ENCODE data around the gene CUEDC1.

CUEDC1 gene

GRCh38 chr17:57914273-57915142 lies 40.7 kb downstream of the CUEDC1 start:
- no peak for DNase-seq

GRCh38 chr17:57913575-57914272 lies 41.5 kb downstream of the CUEDC1 start:
- DNase-seq = no peak

- no peak for DNase-seq
Observed at GRCh38 chr17:57911834-57912673, 43.2 kb downstream of the CUEDC1 start.

- no peak for DNase-seq
Observed at GRCh38 chr17:57910462-57911420, 44.5 kb downstream of the CUEDC1 start.

GRCh38 chr17:57909551-57909950 lies 45.7 kb downstream of the CUEDC1 start:
- no peak for DNase-seq

GRCh38 chr17:57908278-57908677 lies 46.9 kb downstream of the CUEDC1 start:
- no peak for DNase-seq

GRCh38 chr17:57906910-57907309 lies 48.3 kb downstream of the CUEDC1 start:
- DNase-seq = no peak

GRCh38 chr17:57905875-57906455 lies 49.2 kb downstream of the CUEDC1 start:
- no peak for DNase-seq

GRCh38 chr17:57903961-57904360 lies 51.3 kb downstream of the CUEDC1 start:
- DNase-seq = no peak

GRCh38 chr17:57902800-57903759 lies 52.1 kb downstream of the CUEDC1 start:
- DNase-seq = no peak

GRCh38 chr17:57902117-57902799 lies 53.0 kb downstream of the CUEDC1 start:
- DNase-seq = no peak

- no peak for DNase-seq
Observed at GRCh38 chr17:57900991-57901743, 54.0 kb downstream of the CUEDC1 start.

- no peak for DNase-seq
Observed at GRCh38 chr17:57899822-57900221, 55.4 kb downstream of the CUEDC1 start.

GRCh38 chr17:57899391-57899790 lies 55.8 kb downstream of the CUEDC1 start:
- no peak for DNase-seq

- DNase-seq = no peak
Observed at GRCh38 chr17:57898487-57899311, 56.5 kb downstream of the CUEDC1 start.

GRCh38 chr17:57895382-57896060 lies 59.7 kb downstream of the CUEDC1 start:
- no peak for DNase-seq

- no peak for DNase-seq
Observed at GRCh38 chr17:57894848-57895247, 60.4 kb downstream of the CUEDC1 start.
